Activated CD8-positive, alpha-beta T cell treated with anti-CD3 and anti-CD28 coated beads for 36 hours (primary cell): ENCODE measurements around the gene GPR176. TPM values are rescaled to one million over a fixed set of nuclear protein-coding genes. Genes with fewer than 3 reads are reported as not detected.

Experiments
- ATAC-seq: fragments of 200-7000 bp; cut with Tn5 transposase; one replicate; pipeline ENCODE4 v1.10.0; 2021; ENCODE audit warnings: mild to moderate bottlenecking, moderate library complexity
- CTCF ChIA-PET: fragments of 350-600 bp; sonication (Branson Sonifier 250); formaldehyde crosslinking; loops from one replicate; lab custom pipeline; 2021; ENCODE audit warnings: antibody characterized with exemption; lab: Charles Lee
- POLR2A ChIA-PET: fragments of 350-600 bp; sonication (Branson Sonifier 250); formaldehyde crosslinking; loops from one replicate; lab custom pipeline; 2021; ENCODE audit warnings: antibody characterized with exemption; lab: Charles Lee
- DNase-seq: peaks from one replicate; pipeline ENCODE4 v3.0.0-alpha.2; 2020
- H3K27ac Mint-ChIP-seq: one replicate; pipeline ENCODE4 v1.8.0; 2021; ENCODE audit warnings: mild to moderate bottlenecking, mixed read lengths
- H3K27me3 Mint-ChIP-seq: one replicate; pipeline ENCODE4 v1.8.0; 2021; ENCODE audit warnings: mixed read lengths
- H3K36me3 Mint-ChIP-seq: one replicate; pipeline ENCODE4 v1.8.0; 2021; ENCODE audit warnings: low read depth, mixed read lengths
- H3K4me1 Mint-ChIP-seq: one replicate; pipeline ENCODE4 v1.8.0; 2021; ENCODE audit warnings: low read depth, mixed read lengths
- H3K4me3 Mint-ChIP-seq: one replicate; pipeline ENCODE4 v1.8.0; 2021; ENCODE audit warnings: mild to moderate bottlenecking, moderate library complexity, mixed read lengths
- H3K9me3 Mint-ChIP-seq: one replicate; pipeline ENCODE4 v1.8.0; 2021; ENCODE audit warnings: mixed read lengths
- CTCF ChIP-seq: fragments of 200-600 bp; IDR thresholded peaks from one replicate; pipeline ENCODE4 v1.8.0; 2022; ENCODE audit warnings: antibody characterized with exemption, mild to moderate bottlenecking
- intact Hi-C: fragments of 100-400 bp; cut with micrococcal nuclease; formaldehyde crosslinking; loops from one replicate; pipeline ENCODE4 v1.10.0; 2022
- total RNA-seq, 2 experiments: library from RNA; stranded (reverse); gene quantifications; one replicate each; pipeline ENCODE4 v1.2.3, GENCODE V29; 2021

The GPR176 gene
- total RNA-seq, 2 experiments from 2014 or later, result 0.13 to 0.16 TPM

- no peak for ATAC-seq
- intact Hi-C loops, result no loop called here
- Mint-ChIP-seq H3K9me3 (no peaks in the 10 kb centered on the region), H3K27me3 (no peaks in the 10 kb centered on the region), H3K4me1 (peaks cover 11% of the 10 kb centered on the region), H3K4me3 (no peak overlapping the region), H3K36me3 (peaks cover 33% of the 10 kb centered on the region), H3K27ac (no peak overlapping the region)
- POLR2A ChIA-PET, result no interaction called here
- TF ChIP-seq CTCF, result no peak
- CTCF ChIA-PET, result no interaction called here
- DNase-seq, result no peak
Measured at GRCh38 chr15:39963786-39964185, 43.7 kb upstream of the GPR176 start.

GRCh38 chr15:39961051-39961450 is 41.0 kb upstream of the GPR176 start:
- H3K27me3 Mint-ChIP-seq, result no peaks in the 10 kb centered on the region
- no peak overlapping the region for H3K4me3 Mint-ChIP-seq
- intact Hi-C loops, result no loop called here
- H3K27ac Mint-ChIP-seq, result no peak overlapping the region
- POLR2A ChIA-PET, result no interaction called here
- ATAC-seq (no peak), DNase-seq (no peak)
- no peaks in the 10 kb centered on the region for H3K4me1 Mint-ChIP-seq
- CTCF ChIA-PET, result no interaction called here
- H3K36me3 Mint-ChIP-seq, result peaks cover 27% of the 10 kb centered on the region
- no peak for TF ChIP-seq CTCF
- H3K9me3 Mint-ChIP-seq, result no peaks in the 10 kb centered on the region

- Mint-ChIP-seq H3K4me1 (no peaks in the 10 kb centered on the region), H3K27me3 (no peaks in the 10 kb centered on the region), H3K36me3 (peaks cover 23% of the 10 kb centered on the region), H3K27ac (no peak overlapping the region), H3K4me3 (no peak overlapping the region), H3K9me3 (no peaks in the 10 kb centered on the region)
- ATAC-seq, result no peak
- POLR2A ChIA-PET, result no interaction called here
- CTCF ChIA-PET, result no interaction called here
- DNase-seq, result no peak
- intact Hi-C loops, result no loop called here
- TF ChIP-seq CTCF, result no peak
Measured at GRCh38 chr15:39960411-39960810, 40.3 kb upstream of the GPR176 start.

- POLR2A ChIA-PET, result no interaction called here
- Mint-ChIP-seq H3K27me3 (no peaks in the 10 kb centered on the region), H3K36me3 (peaks cover 27% of the 10 kb centered on the region), H3K9me3 (no peaks in the 10 kb centered on the region), H3K4me3 (no peak overlapping the region), H3K4me1 (no peaks in the 10 kb centered on the region), H3K27ac (no peak overlapping the region)
- no peak for TF ChIP-seq CTCF
- DNase-seq (no peak), ATAC-seq (no peak)
- CTCF ChIA-PET, result interaction anchor here (0.6 to 1.3 kb wide), 2 partner anchors 8 to 12 kb away, joined by 3 read pairs; no protein-coding TSS in a partner anchor
- intact Hi-C loops, result no loop called here
Measured at GRCh38 chr15:39959411-39959810, 39.3 kb upstream of the GPR176 start.

GRCh38 chr15:39957481-39957880 is 37.4 kb upstream of the GPR176 start:
- DNase-seq (no peak), ATAC-seq (no peak)
- intact Hi-C loops, result no loop called here
- no peaks in the 10 kb centered on the region for H3K4me1 Mint-ChIP-seq
- H3K27ac Mint-ChIP-seq, result no peak overlapping the region
- no peaks in the 10 kb centered on the region for H3K9me3 Mint-ChIP-seq
- H3K36me3 Mint-ChIP-seq, result peaks cover 27% of the 10 kb centered on the region
- POLR2A ChIA-PET, result no interaction called here
- no peak for TF ChIP-seq CTCF
- no peak overlapping the region for H3K4me3 Mint-ChIP-seq
- H3K27me3 Mint-ChIP-seq, result no peaks in the 10 kb centered on the region
- CTCF ChIA-PET, result no interaction called here
